ENCODE measurements around the gene LRRC4B. TPM values are rescaled to one million over a fixed set of nuclear protein-coding genes. Genes with fewer than 3 reads are reported as not detected.

The LRRC4B gene
- total RNA-seq, 4 donors from 2014 or later, result 0.84 to 1.6 (median 1.4) TPM

- DNase-seq (ENCODE audit: low spot score) (no peak), ATAC-seq (ENCODE audit: low FRiP score) (no peak)
- no peak for TF ChIP-seq CTCF (IDR thresholded peaks at IDR 0.05)
Observed at GRCh38 chr19:50549927-50550593, 18.2 kb downstream of the LRRC4B start.

- no peak for TF ChIP-seq CTCF (IDR thresholded peaks at IDR 0.05)
- ATAC-seq (ENCODE audit: low FRiP score) (no peak), DNase-seq (ENCODE audit: low spot score) (no peak)
Observed at GRCh38 chr19:50549059-50549926, 18.9 kb downstream of the LRRC4B start.

GRCh38 chr19:50548191-50549058 is 19.8 kb downstream of the LRRC4B start:
- ATAC-seq (ENCODE audit: low FRiP score), result no peak
- no peak for DNase-seq (ENCODE audit: low spot score)
- TF ChIP-seq CTCF (IDR thresholded peaks at IDR 0.05), result no peak

- ATAC-seq (ENCODE audit: low FRiP score) (no peak), DNase-seq (ENCODE audit: low spot score) (no peak)
- no peak for TF ChIP-seq CTCF (IDR thresholded peaks at IDR 0.05)
Observed at GRCh38 chr19:50547385-50548190, 20.6 kb downstream of the LRRC4B start.

- ATAC-seq (ENCODE audit: low FRiP score) (no peak), DNase-seq (ENCODE audit: low spot score) (no peak)
- no peak for TF ChIP-seq CTCF (IDR thresholded peaks at IDR 0.05)
Observed at GRCh38 chr19:50546527-50547221, 21.6 kb downstream of the LRRC4B start.

GRCh38 chr19:50542943-50543342 is 25.3 kb downstream of the LRRC4B start:
- no peak for ATAC-seq (ENCODE audit: low FRiP score)
- no peak for TF ChIP-seq CTCF (IDR thresholded peaks at IDR 0.05)
- no peak for DNase-seq (ENCODE audit: low spot score)

Data from omental fat pad (tissue), 4 donors.